Stomach (tissue), 9 donors: ENCODE results near the gene TCL1B. TPM values are rescaled to one million over a fixed set of nuclear protein-coding genes. Genes with fewer than 3 reads are reported as not detected.
"Not testable (repeated sequence)": the region's sequence is repeated elsewhere in the genome, so short reads cannot be mapped to it uniquely, and the experiment has no call there.

Experiments
- DNase-seq, 2 donors: peaks; one replicate each; pipeline versions ENCODE4 v3.0.0 to v3.0.0-alpha.2; 2013 to 2019
- H3K27ac ChIP-seq, 5 donors: fragments of 200-600 bp in 4 of 5; sonication (generic) in 4 of 5; one replicate each; pipeline ENCODE4 v1.5.1; 2013 to 2019; ENCODE audit warnings: mild to moderate bottlenecking in 1 of 5, moderate library complexity in 1 of 5
- H3K27me3 ChIP-seq, 3 donors: fragments of 200-600 bp; sonication (generic); one replicate each; pipeline ENCODE4 v1.5.1; 2017 to 2019; ENCODE audit warnings: mixed run types in 1 of 3
- H3K36me3 ChIP-seq, 4 donors: fragments of 200-600 bp; sonication (generic); 1 replicate in 3 of 4; 2 replicates in 1 of 4; pipeline ENCODE4 v1.5.1; 2016 to 2019
- H3K4me1 ChIP-seq, 4 donors: fragments of 200-600 bp; sonication (generic); one replicate each; pipeline ENCODE4 v1.5.1; 2016 to 2019
- H3K4me3 ChIP-seq, 4 donors: fragments of 200-600 bp; sonication (generic) in 3 of 4; one replicate each; pipeline ENCODE4 v1.5.1; 2016 to 2019; ENCODE audit warnings: mild to moderate bottlenecking in 1 of 4
- H3K9me3 ChIP-seq, 4 donors: fragments of 200-600 bp; sonication (generic); one replicate each; pipeline ENCODE4 v1.5.1; 2016 to 2019
- EP300 ChIP-seq: sonication (generic); formaldehyde crosslinking; IDR thresholded peaks from one replicate; pipeline ENCODE4 v1.6.1; 2017; ENCODE audit warnings: antibody characterized with exemption
- POLR2A ChIP-seq, 4 donors: fragments of 450-650 bp; IDR thresholded peaks; one replicate each; pipeline ENCODE4 v1.6.1; 2016; ENCODE audit warnings: antibody characterized with exemption in 4 of 4, control low read depth in 2 of 4, mild to moderate bottlenecking in 1 of 4, moderate library complexity in 1 of 4
- POLR2AphosphoS5 ChIP-seq, 3 donors: sonication (generic); formaldehyde crosslinking; IDR thresholded peaks; one replicate each; pipeline ENCODE4 v1.6.1; 2016; ENCODE audit warnings: antibody characterized with exemption in 3 of 3
- WGBS, 5 donors: extraction: QIAGEN DNeasy Blood & Tissue Kit in 3 of 5; methylation state at CpG; one replicate each; pipeline versions ENCODE4 v1.1.5 to v1.1.7; 2013 to 2018; 5-methylcytosine and 5-hydroxymethylcytosine counted together
- intact Hi-C: fragments of 100-400 bp; cut with DNase I; formaldehyde crosslinking; loops from one replicate; pipeline ENCODE4 v1.15.1; 2023; ENCODE audit warnings: low total_unique reads
- polyA plus RNA-seq, 3 donors: library from polyadenylated mRNA; stranded (reverse); fragments of 200-250 nt; gene quantifications; one replicate each; pipeline ENCODE4 v1.2.3, GENCODE V29; 2013
- total RNA-seq, 5 donors: library from RNA; depleted of rRNA; stranded (reverse); fragments of >200 nt; gene quantifications; one replicate each; pipeline versions ENCODE4 v1.1.0 to v1.2.3, GENCODE V29; 2014 to 2016
- TF ChIP-seq, protein P1 (sequence below), 7 experiments: fragments of 450-650 bp in 4 of 7; fragments of 200-600 bp in 3 of 7; sonication (generic) in 3 of 7; IDR thresholded peaks; one replicate each; pipeline ENCODE4 v1.5.1; 2016 to 2019; ENCODE audit warnings: antibody characterized with exemption in 7 of 7, control low read depth in 2 of 7, mild to moderate bottlenecking in 1 of 7
- donor health status: healthy with polysubstance abuse.
- donor health status: Bipolar disorder and iron deficiency.
- donor health status: healthy.

The TCL1B gene
- total and polyA plus RNA-seq, 8 donors = 0.37 TPM; not detected in 7

DNA sequence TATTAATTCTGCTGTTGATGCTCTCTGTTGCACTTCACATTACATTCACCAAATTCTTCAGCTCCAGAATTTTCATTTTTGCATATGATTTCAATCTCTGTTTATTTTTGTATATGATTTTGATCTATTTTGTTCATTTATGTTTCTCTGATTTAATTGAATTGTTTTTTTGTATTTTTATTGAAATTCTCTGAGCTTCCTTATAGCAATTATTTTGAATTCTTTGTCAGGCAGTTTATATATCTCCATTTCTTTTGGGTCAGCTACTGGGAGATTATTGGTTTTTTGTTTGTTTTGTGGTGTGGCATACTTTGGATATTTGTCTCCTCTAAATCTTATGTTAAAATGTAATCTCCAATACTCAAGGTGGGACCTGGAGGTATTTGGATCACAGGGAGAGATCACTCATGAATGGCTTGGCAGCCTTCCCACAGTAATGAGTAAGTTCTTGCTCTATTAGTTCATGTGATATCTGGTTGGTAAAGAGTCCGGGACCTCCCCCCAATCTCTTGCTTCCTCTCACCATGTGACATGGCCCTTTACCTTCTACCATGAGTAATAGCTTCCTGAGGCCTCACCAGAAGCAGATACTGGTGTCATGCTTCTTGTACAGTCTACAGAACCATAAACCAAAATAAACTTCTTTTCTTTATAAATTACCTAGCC, 36.4 kb downstream of the TCL1B start:
- 52 to 84% (median 63%) methylated on average over 1 of the region's 1 CpG for WGBS, 5 donors
- Histone ChIP-seq H3K4me1 (no peaks in the 10 kb centered on the region), H3K36me3 (no peaks in the 10 kb centered on the region), H3K27ac (no peak overlapping the region), H3K27me3 (peaks cover 0 to 22% (median 0%) of the 10 kb centered on the region in 3 donors), H3K9me3 (peaks cover 0 to 27% (median 18%) of the 10 kb centered on the region in 4 donors), H3K4me3 (no peak overlapping the region)
- intact Hi-C loops = no loop called here
- TF ChIP-seq EP300 = no peak
- TF ChIP-seq, protein P1, sequence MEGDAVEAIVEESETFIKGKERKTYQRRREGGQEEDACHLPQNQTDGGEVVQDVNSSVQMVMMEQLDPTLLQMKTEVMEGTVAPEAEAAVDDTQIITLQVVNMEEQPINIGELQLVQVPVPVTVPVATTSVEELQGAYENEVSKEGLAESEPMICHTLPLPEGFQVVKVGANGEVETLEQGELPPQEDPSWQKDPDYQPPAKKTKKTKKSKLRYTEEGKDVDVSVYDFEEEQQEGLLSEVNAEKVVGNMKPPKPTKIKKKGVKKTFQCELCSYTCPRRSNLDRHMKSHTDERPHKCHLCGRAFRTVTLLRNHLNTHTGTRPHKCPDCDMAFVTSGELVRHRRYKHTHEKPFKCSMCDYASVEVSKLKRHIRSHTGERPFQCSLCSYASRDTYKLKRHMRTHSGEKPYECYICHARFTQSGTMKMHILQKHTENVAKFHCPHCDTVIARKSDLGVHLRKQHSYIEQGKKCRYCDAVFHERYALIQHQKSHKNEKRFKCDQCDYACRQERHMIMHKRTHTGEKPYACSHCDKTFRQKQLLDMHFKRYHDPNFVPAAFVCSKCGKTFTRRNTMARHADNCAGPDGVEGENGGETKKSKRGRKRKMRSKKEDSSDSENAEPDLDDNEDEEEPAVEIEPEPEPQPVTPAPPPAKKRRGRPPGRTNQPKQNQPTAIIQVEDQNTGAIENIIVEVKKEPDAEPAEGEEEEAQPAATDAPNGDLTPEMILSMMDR (IDR thresholded peaks at IDR 0.05) = no peak
- TF ChIP-seq POLR2A (IDR thresholded peaks at IDR 0.05) = no peak
- TF ChIP-seq POLR2AphosphoS5 (IDR thresholded peaks at IDR 0.05) = no peak
- DNase-seq = no peak

- peaks cover 0 to 29% (median 0%) of the 10 kb centered on the region in 3 donors for H3K27me3 ChIP-seq
- peaks cover 0 to 27% (median 18%) of the 10 kb centered on the region in 4 donors for H3K9me3 ChIP-seq
- WGBS, 5 donors = 65 to 75% (median 73%) methylated on average over 5 of the region's 5 CpGs
- DNase-seq = no peak
- H3K27ac ChIP-seq = no peak overlapping the region
- no peak overlapping the region for H3K4me3 ChIP-seq
- no peak for TF ChIP-seq EP300
- TF ChIP-seq, protein P1 (IDR thresholded peaks at IDR 0.05) = no peak
- no peak for TF ChIP-seq POLR2AphosphoS5 (IDR thresholded peaks at IDR 0.05)
- no peak for TF ChIP-seq POLR2A (IDR thresholded peaks at IDR 0.05)
- intact Hi-C loops = no loop called here
- no peaks in the 10 kb centered on the region for H3K4me1 ChIP-seq
- no peaks in the 10 kb centered on the region for H3K36me3 ChIP-seq
Observed at GRCh38 chr14:95725685-95726336, 39.6 kb downstream of the TCL1B start.

GRCh38 chr14:95727056-95727700, 41.0 kb downstream of the TCL1B start:
- intact Hi-C loops = no loop called here
- H3K36me3 ChIP-seq = no peaks in the 10 kb centered on the region
- H3K4me1 ChIP-seq = no peaks in the 10 kb centered on the region
- H3K4me3 ChIP-seq = no peak overlapping the region
- H3K27ac ChIP-seq = no peak overlapping the region
- 66 to 69% (median 67%) methylated on average over 6 of the region's 6 CpGs for WGBS, 5 donors
- peaks cover 0 to 22% (median 12%) of the 10 kb centered on the region in 4 donors for H3K9me3 ChIP-seq
- H3K27me3 ChIP-seq = peaks cover 0 to 29% (median 0%) of the 10 kb centered on the region in 3 donors
- TF ChIP-seq, protein P1 (IDR thresholded peaks at IDR 0.05) = no peak
- no peak for TF ChIP-seq POLR2A (IDR thresholded peaks at IDR 0.05)
- TF ChIP-seq POLR2AphosphoS5 (IDR thresholded peaks at IDR 0.05) = no peak
- TF ChIP-seq EP300 = no peak
- DNase-seq = peak in 1 of 2 donors; percentile 10

DNA sequence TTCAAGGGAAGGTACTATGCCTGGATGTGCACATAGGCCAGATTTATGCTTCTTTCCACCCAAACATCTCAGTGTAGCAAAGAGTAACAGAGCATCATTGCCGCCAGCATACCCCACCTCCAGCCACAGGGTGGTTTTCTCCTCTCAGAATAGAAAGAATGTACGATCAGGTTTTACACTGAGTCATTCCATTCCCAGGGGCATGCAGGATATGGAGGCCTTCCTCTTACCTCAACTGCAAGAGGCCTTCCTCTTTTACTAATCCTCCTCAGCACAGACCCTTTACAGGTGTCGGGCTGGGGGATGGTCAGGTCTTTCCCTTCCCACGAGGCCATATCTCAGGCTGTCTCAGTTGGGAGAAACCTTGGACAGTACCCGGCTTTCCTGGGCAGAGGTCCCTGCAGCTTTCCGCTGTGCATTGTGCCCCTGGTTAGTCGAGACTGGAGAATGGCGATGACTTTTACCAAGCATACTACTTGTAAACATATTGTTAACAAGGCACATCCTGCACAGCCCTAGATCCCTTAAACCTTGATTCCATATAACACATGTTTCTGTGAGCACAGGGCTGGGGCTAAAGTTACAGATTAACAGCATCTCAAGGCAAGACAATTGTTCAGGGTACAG, 43.3 kb downstream of the TCL1B start:
- DNase-seq, H3K4me1 ChIP-seq, H3K27ac ChIP-seq, intact Hi-C loops, H3K4me3 ChIP-seq, H3K36me3 ChIP-seq, H3K9me3 ChIP-seq: not testable (repeated sequence)
- peaks cover 0 to 29% (median 0%) of the 10 kb centered on the region in 3 donors for H3K27me3 ChIP-seq
- 70 to 84% (median 79%) methylated on average over 8 of the region's 8 CpGs for WGBS, 5 donors
